ENCODE data around the gene LRP1.

DNA sequence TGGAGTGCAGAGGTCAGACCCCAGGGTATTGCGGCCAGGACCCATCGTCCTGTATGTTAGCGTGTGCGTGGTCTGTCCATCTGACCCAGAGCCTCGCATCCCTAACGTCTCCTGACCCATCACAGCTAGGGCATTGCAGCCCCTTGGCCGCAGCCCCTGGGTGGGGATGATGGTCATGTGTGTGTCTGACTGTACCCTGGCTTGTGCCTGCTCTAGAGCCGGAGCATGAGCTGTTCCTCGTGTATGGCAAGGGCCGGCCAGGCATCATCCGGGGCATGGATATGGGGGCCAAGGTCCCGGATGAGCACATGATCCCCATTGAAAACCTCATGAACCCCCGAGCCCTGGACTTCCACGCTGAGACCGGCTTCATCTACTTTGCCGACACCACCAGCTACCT lies 29.9 kb downstream of the LRP1 start:
- TF ChIP-seq, protein P1, sequence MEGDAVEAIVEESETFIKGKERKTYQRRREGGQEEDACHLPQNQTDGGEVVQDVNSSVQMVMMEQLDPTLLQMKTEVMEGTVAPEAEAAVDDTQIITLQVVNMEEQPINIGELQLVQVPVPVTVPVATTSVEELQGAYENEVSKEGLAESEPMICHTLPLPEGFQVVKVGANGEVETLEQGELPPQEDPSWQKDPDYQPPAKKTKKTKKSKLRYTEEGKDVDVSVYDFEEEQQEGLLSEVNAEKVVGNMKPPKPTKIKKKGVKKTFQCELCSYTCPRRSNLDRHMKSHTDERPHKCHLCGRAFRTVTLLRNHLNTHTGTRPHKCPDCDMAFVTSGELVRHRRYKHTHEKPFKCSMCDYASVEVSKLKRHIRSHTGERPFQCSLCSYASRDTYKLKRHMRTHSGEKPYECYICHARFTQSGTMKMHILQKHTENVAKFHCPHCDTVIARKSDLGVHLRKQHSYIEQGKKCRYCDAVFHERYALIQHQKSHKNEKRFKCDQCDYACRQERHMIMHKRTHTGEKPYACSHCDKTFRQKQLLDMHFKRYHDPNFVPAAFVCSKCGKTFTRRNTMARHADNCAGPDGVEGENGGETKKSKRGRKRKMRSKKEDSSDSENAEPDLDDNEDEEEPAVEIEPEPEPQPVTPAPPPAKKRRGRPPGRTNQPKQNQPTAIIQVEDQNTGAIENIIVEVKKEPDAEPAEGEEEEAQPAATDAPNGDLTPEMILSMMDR (conservative IDR thresholded peaks at IDR 0.05; ENCODE audit: low read depth, low read length), result no peak
- TF ChIP-seq MAZ (IDR thresholded peaks at IDR 0.05; ENCODE audit: borderline replicate concordance, low read depth, low read length), result no peak
- TF ChIP-seq SMC3 (IDR thresholded peaks at IDR 0.05; ENCODE audit: low read depth, low read length), result no peak
- no peak for TF ChIP-seq POLR2A (IDR thresholded peaks at IDR 0.05; ENCODE audit: low read depth, low read length)

Data from IMR-90 (cell line).